CD4-positive, alpha-beta T cell (primary cell): ENCODE data around the gene LDLRAD4. TPM values are rescaled to one million over a fixed set of nuclear protein-coding genes. Genes with fewer than 3 reads are reported as not detected.

Experiments
- ATAC-seq: fragments of 200-7000 bp; cut with Tn5 transposase; one replicate; pipeline ENCODE4 v1.10.0; 2022; ENCODE audit warnings: mild to moderate bottlenecking; ENCODE audit not compliant: poor library complexity
- CTCF ChIA-PET: fragments of 350-600 bp; sonication (Branson Sonifier 250); formaldehyde crosslinking; loops from one replicate; lab custom pipeline; 2021; ENCODE audit warnings: antibody characterized with exemption, inconsistent platforms; lab: Charles Lee
- POLR2A ChIA-PET: fragments of 350-600 bp; sonication (Branson Sonifier 250); formaldehyde crosslinking; loops from one replicate; lab custom pipeline; 2021; ENCODE audit warnings: antibody characterized with exemption, inconsistent platforms; lab: Charles Lee
- DNase-seq, 14 experiments: peaks; one replicate each; pipeline ENCODE4 v3.0.0-alpha.2; 2013 to 2020; ENCODE audit warnings: mixed read lengths in 2 of 14
- H3K27ac ChIP-seq, 2 donors: one replicate each; pipeline versions ENCODE4 v1.5.1 to v1.7.0; 2013; ENCODE audit warnings: low read length in 2 of 2, low read depth in 1 of 2, mild to moderate bottlenecking in 1 of 2
- H3K27me3 ChIP-seq, 2 experiments: 1 replicate in 1 of 2; 2 replicates in 1 of 2; pipeline versions ENCODE4 v1.6.1 to v1.7.0; 2013; ENCODE audit warnings: low read length in 2 of 2, control low read depth in 1 of 2, mild to moderate bottlenecking in 1 of 2, moderate library complexity in 1 of 2; ENCODE audit not compliant: insufficient read depth in 2 of 2, control insufficient read depth in 1 of 2
- H3K36me3 ChIP-seq: one replicate; pipeline ENCODE4 v1.6.1; 2013; ENCODE audit warnings: low read length, control low read depth; ENCODE audit not compliant: insufficient read depth
- H3K4me1 ChIP-seq: one replicate; pipeline ENCODE4 v1.6.1; 2013; ENCODE audit warnings: low read length, control low read depth; ENCODE audit not compliant: insufficient read depth
- H3K4me3 ChIP-seq: one replicate; pipeline ENCODE4 v1.5.1; 2013; ENCODE audit warnings: mild to moderate bottlenecking, low read length, moderate library complexity
- H3K9me3 ChIP-seq, 2 experiments: 1 replicate in 1 of 2; 2 replicates in 1 of 2; pipeline versions ENCODE4 v1.6.1 to v1.7.0; 2013; ENCODE audit warnings: low read length in 2 of 2, mild to moderate bottlenecking in 2 of 2, control low read depth in 1 of 2, moderate library complexity in 1 of 2; ENCODE audit not compliant: control insufficient read depth in 1 of 2, insufficient read depth in 1 of 2
- H3K27ac Mint-ChIP-seq: one replicate; pipeline ENCODE4 v1.8.0; 2020; ENCODE audit warnings: mixed read lengths
- H3K27me3 Mint-ChIP-seq: one replicate; pipeline ENCODE4 v1.8.0; 2021; ENCODE audit warnings: mixed read lengths
- H3K36me3 Mint-ChIP-seq: one replicate; pipeline ENCODE4 v1.8.0; 2021; ENCODE audit warnings: low read depth, mixed read lengths
- H3K4me1 Mint-ChIP-seq: one replicate; pipeline ENCODE4 v1.8.0; 2021; ENCODE audit warnings: low read depth, mixed read lengths
- H3K4me3 Mint-ChIP-seq: one replicate; pipeline ENCODE4 v1.8.0; 2020; ENCODE audit warnings: mild to moderate bottlenecking, mixed read lengths
- H3K9me3 Mint-ChIP-seq: one replicate; pipeline ENCODE4 v1.8.0; 2020; ENCODE audit warnings: mixed read lengths
- intact Hi-C, 2 experiments: fragments of 100-400 bp; cut with DNase I in 1 of 2; cut with micrococcal nuclease in 1 of 2; formaldehyde crosslinking; loops; one replicate each; pipeline versions ENCODE4 v1.15.1 to v1.9.0; 2023 to 2025; cut with DNase I, micrococcal nuclease
- total RNA-seq, 174 experiments: library from RNA in 2 of 174; stranded (reverse) in 2 of 174; gene quantifications; one replicate each; pipeline ENCODE4 v1.2.3 and lab custom pipeline; 2021 to 2026
- TF ChIP-seq, protein P1 (sequence below): fragments of 200-600 bp; IDR thresholded peaks from one replicate; pipeline ENCODE4 v1.8.0; 2022; ENCODE audit warnings: antibody characterized with exemption, mild to moderate bottlenecking

The LDLRAD4 gene
- total RNA-seq, 2 experiments from 2014 or later = 51.9 to 52.7 TPM

DNA sequence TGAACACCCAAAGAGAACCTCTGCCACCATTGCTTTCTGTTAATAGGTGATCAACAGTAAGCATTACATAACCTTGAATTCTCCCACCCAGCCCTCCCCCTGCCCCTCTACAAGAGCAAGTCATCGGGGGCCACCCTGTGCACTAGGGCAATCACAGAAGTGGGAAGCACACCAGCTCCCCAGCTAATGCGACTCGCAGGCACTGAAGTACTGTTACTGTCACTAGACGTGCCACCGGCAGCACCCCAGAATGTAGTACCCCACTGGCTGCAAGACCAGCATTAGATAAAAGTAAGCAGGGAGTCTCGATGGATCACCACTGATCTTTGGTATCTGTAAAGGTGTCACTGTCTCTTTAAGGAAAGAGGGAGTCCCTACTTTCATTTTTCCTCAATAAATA is 340.2 kb downstream of the LDLRAD4 start:
- Histone ChIP-seq H3K9me3 (no peaks in the 10 kb centered on the region), H3K4me3 (no peak overlapping the region), H3K27ac (no peak overlapping the region), H3K36me3 (no peaks in the 10 kb centered on the region), H3K27me3 (no peaks in the 10 kb centered on the region), H3K4me1 (peaks cover 16% of the 10 kb centered on the region)
- no peak for ATAC-seq
- no peak overlapping the region for H3K4me3 Mint-ChIP-seq
- H3K9me3 Mint-ChIP-seq = no peaks in the 10 kb centered on the region
- H3K4me1 Mint-ChIP-seq = peaks cover 39% of the 10 kb centered on the region
- TF ChIP-seq, protein P1, sequence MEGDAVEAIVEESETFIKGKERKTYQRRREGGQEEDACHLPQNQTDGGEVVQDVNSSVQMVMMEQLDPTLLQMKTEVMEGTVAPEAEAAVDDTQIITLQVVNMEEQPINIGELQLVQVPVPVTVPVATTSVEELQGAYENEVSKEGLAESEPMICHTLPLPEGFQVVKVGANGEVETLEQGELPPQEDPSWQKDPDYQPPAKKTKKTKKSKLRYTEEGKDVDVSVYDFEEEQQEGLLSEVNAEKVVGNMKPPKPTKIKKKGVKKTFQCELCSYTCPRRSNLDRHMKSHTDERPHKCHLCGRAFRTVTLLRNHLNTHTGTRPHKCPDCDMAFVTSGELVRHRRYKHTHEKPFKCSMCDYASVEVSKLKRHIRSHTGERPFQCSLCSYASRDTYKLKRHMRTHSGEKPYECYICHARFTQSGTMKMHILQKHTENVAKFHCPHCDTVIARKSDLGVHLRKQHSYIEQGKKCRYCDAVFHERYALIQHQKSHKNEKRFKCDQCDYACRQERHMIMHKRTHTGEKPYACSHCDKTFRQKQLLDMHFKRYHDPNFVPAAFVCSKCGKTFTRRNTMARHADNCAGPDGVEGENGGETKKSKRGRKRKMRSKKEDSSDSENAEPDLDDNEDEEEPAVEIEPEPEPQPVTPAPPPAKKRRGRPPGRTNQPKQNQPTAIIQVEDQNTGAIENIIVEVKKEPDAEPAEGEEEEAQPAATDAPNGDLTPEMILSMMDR = no peak
- no peak for DNase-seq
- ChIA-PET POLR2A (no interaction called here), CTCF (interaction anchor here (0.7 to 1.7 kb wide), 7 partner anchors 8 to 168 kb away, joined by 3 to 11 read pairs (median 3); partner anchors contain the start of genes FAM210A and RNMT)
- peaks cover under 1% of the 10 kb centered on the region for H3K36me3 Mint-ChIP-seq
- no peak overlapping the region for H3K27ac Mint-ChIP-seq
- intact Hi-C loops = loop anchor here (1.0 to 10.0 kb wide), 5 partner anchors 54 to 341 kb away; partner anchors contain the start of gene LDLRAD4 (in 1 of the 2)
- no peaks in the 10 kb centered on the region for H3K27me3 Mint-ChIP-seq

- no peaks in the 10 kb centered on the region for H3K36me3 Mint-ChIP-seq
- no peaks in the 10 kb centered on the region for H3K9me3 ChIP-seq
- no peak overlapping the region for H3K4me3 ChIP-seq
- no peak overlapping the region for H3K4me3 Mint-ChIP-seq
- H3K27me3 ChIP-seq = no peaks in the 10 kb centered on the region
- TF ChIP-seq, protein P1 = no peak
- no peaks in the 10 kb centered on the region for H3K27me3 Mint-ChIP-seq
- no peak overlapping the region for H3K27ac ChIP-seq
- peaks cover 44% of the 10 kb centered on the region for H3K4me1 Mint-ChIP-seq
- no peaks in the 10 kb centered on the region for H3K9me3 Mint-ChIP-seq
- POLR2A ChIA-PET = interaction anchor here (0.5 to 2.7 kb wide), 2 partner anchors 52 to 131 kb away, joined by 3 to 7 read pairs; no protein-coding TSS in a partner anchor
- peak overlapping the region; percentile 54 for H3K27ac Mint-ChIP-seq
- H3K4me1 ChIP-seq = peaks cover 16% of the 10 kb centered on the region
- H3K36me3 ChIP-seq = no peaks in the 10 kb centered on the region
- intact Hi-C loops = loop anchor here (5.0 to 10.0 kb wide), 5 partner anchors 53 to 342 kb away; partner anchors contain the start of gene LDLRAD4 (in 1 of the 2)
- no peak for DNase-seq
- CTCF ChIA-PET = interaction anchor here (0.9 to 1.6 kb wide), 3 partner anchors 18 to 344 kb away, joined by 3 to 7 read pairs (median 4); partner anchors contain the start of genes FAM210A and RNMT
- ATAC-seq = no peak
These were observed 341.2 kb downstream of the LDLRAD4 start for GRCh38 chr18:13559754-13560153.

DNA sequence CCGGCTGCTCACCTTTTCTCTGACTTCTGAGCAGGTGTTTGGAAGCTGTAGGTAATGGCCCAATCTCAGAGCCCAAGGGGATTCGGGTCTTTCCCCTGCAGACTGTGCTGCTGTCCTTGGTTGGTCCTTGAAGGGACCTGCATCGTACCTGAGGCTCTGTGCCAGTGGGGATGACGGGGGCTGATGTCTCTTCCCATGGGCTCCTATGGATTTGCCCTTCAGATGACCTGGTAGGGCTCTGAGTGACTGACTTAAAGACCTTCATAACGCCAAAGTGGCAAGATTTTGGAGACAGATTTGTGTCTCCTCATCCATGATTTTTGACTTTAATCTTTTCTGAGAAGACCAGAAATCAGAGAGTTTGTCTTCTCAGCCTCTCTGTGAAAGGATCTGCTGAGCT is 341.7 kb downstream of the LDLRAD4 start:
- H3K9me3 ChIP-seq = no peaks in the 10 kb centered on the region
- DNase-seq (no peak), ATAC-seq (no peak)
- H3K27ac ChIP-seq = no peak overlapping the region
- TF ChIP-seq, protein P1 = no peak
- H3K27me3 Mint-ChIP-seq = no peaks in the 10 kb centered on the region
- H3K9me3 Mint-ChIP-seq = no peaks in the 10 kb centered on the region
- peaks cover 46% of the 10 kb centered on the region for H3K4me1 Mint-ChIP-seq
- no peaks in the 10 kb centered on the region for H3K36me3 ChIP-seq
- no peaks in the 10 kb centered on the region for H3K27me3 ChIP-seq
- H3K4me1 ChIP-seq = peaks cover 19% of the 10 kb centered on the region
- H3K27ac Mint-ChIP-seq = no peak overlapping the region
- POLR2A ChIA-PET = interaction anchor here (2.7 kb wide), 1 partner anchor 52 kb away, joined by 7 read pairs; no protein-coding TSS in a partner anchor
- intact Hi-C loops = loop anchor here in 1 of 2 experiments (5.0 kb wide), 1 partner anchor 162 kb away; no protein-coding TSS in a partner anchor
- H3K36me3 Mint-ChIP-seq = no peaks in the 10 kb centered on the region
- H3K4me3 Mint-ChIP-seq = no peak overlapping the region
- CTCF ChIA-PET = interaction anchor here (1.6 to 1.8 kb wide), 2 partner anchors 11 to 344 kb away, joined by 4 read pairs; no protein-coding TSS in a partner anchor
- H3K4me3 ChIP-seq = no peak overlapping the region
